HepG2 (cell line): Measurements from ENCODE around the gene AKT2. TPM values are rescaled to one million over a fixed set of nuclear protein-coding genes. Genes with fewer than 3 reads are reported as not detected.

Source experiments
- CEBPG ChIP-seq: IDR thresholded peaks from 2 replicates; pipeline ENCODE4 v1.6.1; 2016
- CREBL2 ChIP-seq: sonication (generic); formaldehyde crosslinking; IDR thresholded peaks from 2 replicates; pipeline ENCODE4 v1.8.1; 2023; ENCODE audit warnings: missing genetic modification reagents, mild to moderate bottlenecking, borderline replicate concordance
- DMAP1 ChIP-seq: IDR thresholded peaks from 2 replicates; pipeline ENCODE4 v1.6.1; 2016
- GRHL1 ChIP-seq: sonication (generic); formaldehyde crosslinking; conservative IDR thresholded peaks from 2 replicates; pipeline ENCODE4 v1.8.0; 2022; ENCODE audit warnings: missing genetic modification reagents
- HDAC2 ChIP-seq: sonication (generic); formaldehyde crosslinking; IDR thresholded peaks from 2 replicates; pipeline ENCODE4 v1.4.0; 2020; ENCODE audit warnings: missing genetic modification reagents
- HINFP ChIP-seq: sonication (generic); formaldehyde crosslinking; IDR thresholded peaks from 2 replicates; pipeline ENCODE4 v1.4.0; 2020; ENCODE audit warnings: low read depth, mild to moderate bottlenecking, missing genetic modification reagents
- IRX3 ChIP-seq: sonication (generic); formaldehyde crosslinking; IDR thresholded peaks from 2 replicates; pipeline ENCODE4 v1.8.1; 2023; ENCODE audit warnings: mild to moderate bottlenecking, low read depth, missing genetic modification reagents, borderline replicate concordance
- JARID2 ChIP-seq: sonication (generic); formaldehyde crosslinking; IDR thresholded peaks from 2 replicates; pipeline ENCODE4 v1.8.1; 2023; ENCODE audit warnings: missing genetic modification reagents, inconsistent platforms; ENCODE audit not compliant: insufficient replicate concordance
- KDM5A ChIP-seq: fragments of 200-600 bp; sonication (generic); IDR thresholded peaks from 2 replicates; pipeline ENCODE4 v1.7.0; 2018; ENCODE audit warnings: antibody characterized with exemption, mild to moderate bottlenecking, low read length, borderline replicate concordance
- NPAS2 ChIP-seq: sonication (generic); formaldehyde crosslinking; IDR thresholded peaks from 2 replicates; pipeline ENCODE4 v1.8.0; 2022; ENCODE audit warnings: mild to moderate bottlenecking, missing genetic modification reagents, borderline replicate concordance
- RFX3 ChIP-seq: IDR thresholded peaks from 2 replicates; pipeline ENCODE4 v1.6.1; 2016; ENCODE audit warnings: missing biosample characterization, missing genetic modification reagents
- SAP130 ChIP-seq: IDR thresholded peaks from 2 replicates; pipeline ENCODE4 v1.6.1; 2016; ENCODE audit warnings: low read depth
- SOX13 ChIP-seq, 3 experiments: fragments of 450-650 bp in 1 of 3; sonication (generic) in 1 of 3; formaldehyde crosslinking in 1 of 3; IDR thresholded peaks in 2 of 3; conservative IDR thresholded peaks in 1 of 3; 2 replicates each; pipeline versions ENCODE4 v1.5.0 to v1.6.1; 2016 to 2020; ENCODE audit warnings: antibody characterized with exemption in 1 of 3, mild to moderate bottlenecking in 1 of 3, missing compliant biosample characterization in 1 of 3, missing genetic modification reagents in 1 of 3, moderate library complexity in 1 of 3
- TAF15 ChIP-seq: fragments of 200-400 bp; formaldehyde crosslinking; IDR thresholded peaks from one replicate; pipeline ENCODE4 v1.6.1; 2018; ENCODE audit warnings: mild to moderate bottlenecking, low read depth, low read length; ENCODE audit not compliant: poor library complexity, severe bottlenecking
- TBL1XR1 ChIP-seq: fragments of 150-350 bp; IDR thresholded peaks from 2 replicates; pipeline ENCODE4 v1.6.1; 2014; ENCODE audit warnings: borderline replicate concordance, low read length; ENCODE audit not compliant: partially characterized antibody
- YEATS2 ChIP-seq: sonication (generic); formaldehyde crosslinking; IDR thresholded peaks from 2 replicates; pipeline ENCODE4 v1.4.0; 2020; ENCODE audit warnings: missing genetic modification reagents, borderline replicate concordance
- ZBTB2 ChIP-seq: sonication (generic); formaldehyde crosslinking; IDR thresholded peaks from 2 replicates; pipeline ENCODE4 v1.8.0; 2022; ENCODE audit warnings: low read depth, missing genetic modification reagents
- ZNF143 ChIP-seq: sonication (generic); formaldehyde crosslinking; IDR thresholded peaks from 2 replicates; pipeline ENCODE4 v1.4.0; 2020; ENCODE audit warnings: missing genetic modification reagents
- ZNF282 ChIP-seq: fragments of 450-650 bp; IDR thresholded peaks from 2 replicates; pipeline ENCODE4 v1.6.1; 2018; ENCODE audit not compliant: partially characterized antibody
- ZNF556 ChIP-seq: sonication (generic); formaldehyde crosslinking; IDR thresholded peaks from 2 replicates; pipeline ENCODE4 v1.4.0; 2020; ENCODE audit warnings: mild to moderate bottlenecking, missing genetic modification reagents, borderline replicate concordance
- ZNF564 ChIP-seq: sonication (generic); formaldehyde crosslinking; IDR thresholded peaks from 2 replicates; pipeline ENCODE4 v1.8.1; 2023; ENCODE audit warnings: mild to moderate bottlenecking, missing genetic modification reagents
- ZNF616 ChIP-seq: sonication (generic); formaldehyde crosslinking; IDR thresholded peaks from 2 replicates; pipeline ENCODE4 v1.5.0; 2020; ENCODE audit warnings: low read depth, mild to moderate bottlenecking, missing genetic modification reagents
- ZNF740 ChIP-seq: sonication (generic); formaldehyde crosslinking; IDR thresholded peaks from 2 replicates; pipeline ENCODE4 v1.4.0; 2020; ENCODE audit warnings: missing genetic modification reagents
- ZNF749 ChIP-seq: sonication (generic); formaldehyde crosslinking; IDR thresholded peaks from 2 replicates; pipeline ENCODE4 v1.8.0; 2022; ENCODE audit warnings: mild to moderate bottlenecking, missing genetic modification reagents, moderate library complexity, borderline replicate concordance
- polyA plus RNA-seq, 8 experiments: library from polyadenylated mRNA; depleted of rRNA in 3 of 8; stranded (reverse) in 7 of 8; unstranded in 1 of 8; fragments of >200 nt; fragmentation: Illumina TruSeq in 4 of 8; extraction: Trizol in 4 of 8; gene quantifications; 2 replicates each; pipeline versions ENCODE4 v1.2.1 to v1.2.3, GENCODE V29; 2011 to 2016; ENCODE audit warnings: low read depth in 4 of 8, missing spikeins in 1 of 8, mixed read lengths in 1 of 8; ENCODE audit not compliant: insufficient read depth in 1 of 8
- total RNA-seq, 5 experiments: library from RNA; depleted of rRNA; stranded (reverse); fragments of >200 nt; fragmentation: Illumina TruSeq; extraction: Trizol; gene quantifications; 2 replicates each; pipeline ENCODE4 v1.2.3, GENCODE V29; 2016; ENCODE audit warnings: low read depth in 1 of 5

Gene AKT2
- total and polyA plus RNA-seq, 2 of the 13 experiments (the other 11 are each of a cell fraction or from before 2014, with no cell fraction given), result 82.1 to 173 TPM

- TF ChIP-seq GRHL1 (CRISPR knock-in tag) (no peak), ZNF616 (CRISPR knock-in tag) (peak; percentile 77), ZNF749 (CRISPR knock-in tag) (peak; percentile 47; the same call in 1 of the 2 replicates), ZNF143 (CRISPR knock-in tag) (no peak), ZNF740 (no peak; the same call in 1 of the 2 replicates), IRX3 (CRISPR knock-in tag) (no peak), KDM5A (no peak), HINFP (CRISPR knock-in tag) (peak; percentile 68; the same call in 1 of the 2 replicates), TBL1XR1 (no peak), TAF15 (no peak), JARID2 (no peak), CEBPG (CRISPR knock-in tag) (peak; percentile 39; the same call in 1 of the 2 replicates), ZBTB2 (CRISPR knock-in tag) (no peak), SAP130 (CRISPR knock-in tag) (peak; percentile 96), SOX13 (IDR thresholded peaks at IDR 0.05) (no peak), SOX13 (CRISPR knock-in tag; conservative IDR thresholded peaks at IDR 0.05 in 1 of 2, IDR thresholded peaks at IDR 0.05 in 1 of 2) (peak in 1 of 2 experiments; percentile 60; a peak in 1 of 4 replicates), CREBL2 (CRISPR knock-in tag) (no peak), DMAP1 (CRISPR knock-in tag) (peak; percentile 86), RFX3 (CRISPR knock-in tag) (no peak), NPAS2 (CRISPR knock-in tag) (no peak), YEATS2 (CRISPR knock-in tag) (peak; percentile 90; the same call in 1 of the 2 replicates), ZNF282 (no peak), ZNF564 (CRISPR knock-in tag) (0 out of 2 replicates have a peak, but pooled peaks have one; percentile 58), ZNF556 (peak; percentile 92), HDAC2 (CRISPR knock-in tag) (peak; percentile 83)
Measured at GRCh38 chr19:40231544-40232424, 53.4 kb downstream of the AKT2 start (continued).
